Measurements from ENCODE around the gene ITGAX.

DNA sequence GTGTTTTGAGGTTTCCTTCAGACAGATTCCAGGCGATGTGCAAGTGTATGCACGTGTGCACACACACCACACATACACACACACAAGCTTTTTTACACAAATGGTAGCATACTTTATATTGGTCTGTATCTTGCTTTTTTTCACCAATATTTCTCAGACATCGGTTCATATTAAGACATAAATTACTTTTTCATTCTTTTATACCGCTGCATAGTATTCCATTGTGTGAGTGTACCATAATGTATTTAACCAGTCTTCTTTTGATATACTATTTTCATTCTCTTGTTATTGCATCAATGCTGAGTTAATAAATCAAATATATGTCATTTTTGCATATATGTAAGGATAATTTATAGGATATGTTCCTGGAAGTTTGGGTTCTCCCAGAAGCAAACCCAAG, 22.4 kb upstream of the ITGAX start:
- no peak for TF ChIP-seq CTCF (IDR thresholded peaks at IDR 0.05)
- no peak for TF ChIP-seq POLR2A (IDR thresholded peaks at IDR 0.05)

Data from sigmoid colon (tissue), 3 donors.